ENCODE measurements around the gene WDR47. TPM values are rescaled to one million over a fixed set of nuclear protein-coding genes. Genes with fewer than 3 reads are reported as not detected.

The WDR47 gene
- total RNA-seq = 16.7 and 18.2 TPM in 2 replicates

DNA sequence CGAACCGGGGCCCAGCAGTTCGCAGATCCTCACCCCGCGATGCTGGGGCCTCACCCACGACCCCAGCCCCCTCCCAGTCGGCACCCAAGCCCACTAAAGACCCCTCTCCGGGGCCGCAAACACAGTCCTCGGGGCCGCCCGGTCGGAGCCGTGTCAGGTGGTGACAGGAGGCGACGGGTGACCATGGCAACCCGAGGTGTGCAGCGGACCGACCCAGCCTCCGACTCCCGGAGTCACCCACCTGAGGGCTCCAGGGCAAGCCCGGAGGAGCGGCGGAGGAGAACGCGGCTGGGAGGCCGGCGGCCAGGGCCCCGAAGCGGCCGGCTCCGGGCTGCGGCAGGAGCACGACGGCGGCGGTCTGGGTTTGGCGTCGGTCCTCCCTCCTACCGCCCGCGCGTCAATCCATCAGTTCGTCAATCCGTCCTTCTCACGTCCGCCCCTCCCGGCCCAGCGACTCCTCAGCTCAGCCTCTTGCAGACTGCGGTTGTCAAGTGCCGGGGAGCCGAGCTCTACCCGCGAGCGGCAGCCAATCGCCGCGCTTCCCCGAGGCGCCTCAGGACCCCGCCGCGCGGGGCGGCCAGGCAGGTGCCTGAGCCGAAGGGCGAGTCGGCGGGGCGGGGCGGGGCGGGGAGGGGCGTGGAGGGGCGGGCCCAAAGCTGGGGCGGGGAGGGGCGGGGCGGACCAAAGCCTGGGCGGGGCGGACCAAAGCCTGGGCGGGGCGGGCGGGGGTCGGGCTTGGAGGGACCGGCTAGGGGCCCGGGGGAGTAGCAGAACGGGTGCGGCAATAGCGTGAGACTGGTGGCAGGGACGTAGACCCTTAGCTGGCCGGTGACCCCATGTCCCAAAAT is at the start of gene WDR47:
Gene WDR47, minus strand, starts transcription at position 482 of the 848 bp plus-strand sequence. CDS start 18,590 bp downstream, outside the sequence.

DNA sequence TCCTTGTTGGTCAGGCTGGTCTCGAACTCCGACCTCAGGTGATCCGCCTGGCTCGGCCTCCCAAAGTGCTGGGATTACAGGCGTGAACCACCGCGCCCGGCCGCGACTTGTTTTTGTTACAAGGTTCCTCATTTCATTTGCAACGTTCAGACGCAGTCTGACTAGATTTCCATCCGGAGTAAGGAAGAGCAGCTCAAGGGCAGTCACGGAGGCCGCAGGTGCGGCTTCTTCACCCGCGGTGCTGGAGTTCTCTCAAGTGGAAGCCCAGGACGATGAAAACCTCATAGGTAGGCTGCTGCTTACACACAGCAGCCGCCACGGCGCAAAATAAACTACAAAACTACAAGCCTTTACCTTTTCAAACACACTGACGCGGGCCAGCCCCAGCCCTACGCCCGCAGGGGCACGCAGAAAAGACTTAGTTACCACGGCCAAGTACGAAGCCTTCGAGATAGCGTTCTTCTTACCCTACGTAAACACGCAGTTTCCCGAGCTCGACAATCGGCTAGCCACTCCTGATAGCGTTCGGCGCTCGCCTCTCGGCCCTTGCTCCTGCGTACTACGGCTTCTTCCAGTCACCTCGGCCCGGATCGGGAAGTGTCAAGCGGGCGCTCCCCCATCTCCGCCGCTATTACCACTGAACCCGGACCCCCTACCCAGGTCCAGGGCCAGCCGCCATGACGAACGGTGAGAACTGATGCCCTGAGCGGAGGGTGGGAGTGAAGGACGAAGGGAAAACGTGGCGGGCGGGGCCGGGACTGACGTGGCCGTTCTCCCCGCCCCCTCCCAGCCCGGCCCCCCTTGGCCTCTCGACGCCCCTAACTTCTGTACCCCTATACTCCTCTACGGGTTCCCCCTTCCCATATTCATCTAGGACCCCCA is 48.5 kb upstream of the WDR47 start, which contains the start of gene TMEM167B:
Gene TMEM167B, plus strand, starts transcription at position 569 of the 882 bp plus-strand sequence. Its CDS starts 109 bp downstream, at position 678.

DNA sequence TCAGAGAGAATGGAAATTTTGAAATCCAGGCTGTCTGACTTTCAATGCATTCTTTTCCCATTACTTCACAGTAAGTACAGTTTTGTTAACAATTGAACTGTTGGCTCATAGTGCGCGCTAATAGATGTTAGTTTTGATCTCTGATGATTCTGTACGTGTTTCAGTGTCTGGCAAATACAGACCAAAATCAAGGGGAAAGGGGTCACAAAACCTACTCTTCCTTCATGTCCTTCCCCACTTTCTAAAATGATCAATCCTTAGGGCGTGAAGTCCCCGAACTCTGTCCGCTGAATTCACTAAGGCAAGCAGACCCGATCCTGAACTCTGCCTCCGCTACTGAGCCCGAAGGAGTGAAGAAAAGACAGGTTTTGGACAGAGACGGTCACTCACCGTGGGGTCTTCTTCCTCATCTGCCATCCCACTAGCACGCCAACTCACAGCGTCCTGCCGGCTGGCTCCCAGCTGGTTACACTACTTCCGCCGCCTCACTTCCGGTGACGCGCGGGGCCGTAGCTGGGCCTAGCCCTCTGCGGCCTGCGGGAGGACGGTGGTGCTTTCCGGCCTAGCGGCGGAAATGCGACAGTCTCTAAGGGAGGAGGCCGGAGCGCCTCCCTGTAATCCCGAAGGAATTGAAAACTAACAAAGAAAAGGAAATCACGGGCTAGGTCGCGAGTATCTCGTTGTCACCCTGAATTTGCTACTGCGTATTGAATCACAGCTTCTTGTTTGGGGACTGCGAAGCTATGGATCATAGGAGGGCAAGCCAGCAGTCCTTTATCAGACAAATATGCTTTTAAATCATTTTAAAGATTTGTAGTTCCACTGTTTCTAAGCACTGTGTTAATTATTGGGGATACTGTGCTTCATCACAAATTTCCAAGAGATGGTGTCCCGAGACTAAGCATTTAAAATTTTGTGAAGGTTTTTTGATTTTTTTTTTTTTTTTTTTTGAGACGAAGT is 33.9 kb upstream of the WDR47 start, which contains the start of gene TAF13:
Gene TAF13, minus strand, starts transcription at position 473 of the 960 bp plus-strand sequence. Its CDS starts 56 bp downstream, at position 417.

DNA sequence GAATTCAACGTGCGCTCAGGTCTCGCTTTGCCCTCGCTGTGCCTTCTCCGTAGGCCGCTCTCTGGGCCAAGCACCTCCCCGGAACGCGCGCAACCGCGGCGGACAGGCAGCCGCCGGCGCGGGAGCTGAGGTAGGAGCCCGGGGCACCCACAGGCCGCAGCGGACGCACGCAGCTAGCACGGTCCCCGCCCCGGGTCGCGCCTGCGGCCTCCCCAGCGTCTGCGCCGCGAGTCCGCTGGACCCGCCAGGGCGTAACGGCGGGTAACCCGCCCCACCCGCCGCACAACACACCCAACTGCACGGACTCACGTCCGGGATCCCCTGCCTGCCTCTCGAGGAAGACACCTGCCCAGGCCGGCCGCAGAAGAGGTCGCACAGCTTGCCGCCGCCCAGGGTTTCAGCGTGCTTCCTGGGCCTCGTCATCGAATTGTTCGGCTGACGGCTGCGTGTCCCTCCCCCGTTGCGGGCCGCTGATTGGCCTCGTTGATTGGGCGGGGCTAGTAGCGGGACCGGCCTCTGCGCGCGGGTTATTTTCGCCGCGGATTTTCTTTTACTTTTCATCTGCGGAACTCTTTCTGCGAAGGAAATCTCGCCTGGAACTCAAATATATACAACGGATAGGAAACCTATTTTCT is 78.7 kb downstream of the WDR47 start, which contains the start of gene CLCC1:
Gene CLCC1, minus strand, starts transcription at position 433 of the 635 bp plus-strand sequence. CDS start 13,047 bp downstream, outside the sequence.

Other genes with a start within 250 kb of the WDR47 start
- gene AKNAD1, start 185.0 kb downstream of the WDR47 start, total RNA-seq = 0.09 and 0.11 TPM in 2 replicates
- 7.2 and 7.6 TPM in 2 replicates for gene GPSM2, start 165.1 kb downstream of the WDR47 start, total RNA-seq
- 24.1 and 27.6 TPM in 2 replicates for gene CLCC1, start 78.6 kb downstream of the WDR47 start, total RNA-seq
- 59.9 and 62.2 TPM in 2 replicates for gene TAF13, start 33.9 kb upstream of the WDR47 start, total RNA-seq
- 22.6 and 26.0 TPM in 2 replicates for gene TMEM167B, start 48.7 kb upstream of the WDR47 start, total RNA-seq
- under 0.01 TPM in 2 replicates for gene ELAPOR1, start 72.0 kb upstream of the WDR47 start, total RNA-seq
- gene SARS1, start 171.8 kb upstream of the WDR47 start, total RNA-seq = 147 and 169 TPM in 2 replicates
- gene CELSR2, start 207.4 kb upstream of the WDR47 start, total RNA-seq = 0.43 and 0.65 TPM in 2 replicates
- 1.0 and 1.3 TPM in 2 replicates for gene PSRC1, start 241.0 kb upstream of the WDR47 start, total RNA-seq